Prostate gland (tissue), 2 donors: Measurements from ENCODE around the gene PCDHGB5.

ENCODE experiments used
- CTCF ChIP-seq, 4 experiments: fragments of 200-600 bp in 2 of 4; fragments of 450-650 bp in 2 of 4; sonication (generic) in 2 of 4; IDR thresholded peaks; 1 replicate in 3 of 4; 2 replicates in 1 of 4; pipeline ENCODE4 v1.5.1; 2016 to 2019; ENCODE audit warnings: antibody characterized with exemption in 4 of 4, mild to moderate bottlenecking in 2 of 4, moderate library complexity in 2 of 4
- POLR2AphosphoS5 ChIP-seq: sonication (generic); formaldehyde crosslinking; IDR thresholded peaks from one replicate; pipeline ENCODE4 v1.6.1; 2017; ENCODE audit warnings: antibody characterized with exemption

GRCh38 chr5:141393267-141393666 lies 4.5 kb upstream of the PCDHGB5 start:
- TF ChIP-seq CTCF (IDR thresholded peaks at IDR 0.05): no peak
- no peak for TF ChIP-seq POLR2AphosphoS5
